D721Med (cell line): ENCODE data around the gene ZNF740.

Source experiments
- DNase-seq: peaks from one replicate; pipeline ENCODE4 v3.0.0; 2011; ENCODE audit warnings: low spot score; ENCODE audit not compliant: insufficient read length
- FAIRE-seq: peaks from 2 replicates; lab custom pipeline; 2011; peaks lifted over from hg19 to GRCh38; lab: Jason Lieb, UNC
- TF ChIP-seq, protein P1 (sequence below): IDR thresholded peaks from 2 replicates; pipeline ENCODE4 v1.5.1; 2012; ENCODE audit warnings: mild to moderate bottlenecking, control low read depth; ENCODE audit not compliant: insufficient read depth; ENCODE audit errors: missing control alignments

Gene ZNF740

DNA sequence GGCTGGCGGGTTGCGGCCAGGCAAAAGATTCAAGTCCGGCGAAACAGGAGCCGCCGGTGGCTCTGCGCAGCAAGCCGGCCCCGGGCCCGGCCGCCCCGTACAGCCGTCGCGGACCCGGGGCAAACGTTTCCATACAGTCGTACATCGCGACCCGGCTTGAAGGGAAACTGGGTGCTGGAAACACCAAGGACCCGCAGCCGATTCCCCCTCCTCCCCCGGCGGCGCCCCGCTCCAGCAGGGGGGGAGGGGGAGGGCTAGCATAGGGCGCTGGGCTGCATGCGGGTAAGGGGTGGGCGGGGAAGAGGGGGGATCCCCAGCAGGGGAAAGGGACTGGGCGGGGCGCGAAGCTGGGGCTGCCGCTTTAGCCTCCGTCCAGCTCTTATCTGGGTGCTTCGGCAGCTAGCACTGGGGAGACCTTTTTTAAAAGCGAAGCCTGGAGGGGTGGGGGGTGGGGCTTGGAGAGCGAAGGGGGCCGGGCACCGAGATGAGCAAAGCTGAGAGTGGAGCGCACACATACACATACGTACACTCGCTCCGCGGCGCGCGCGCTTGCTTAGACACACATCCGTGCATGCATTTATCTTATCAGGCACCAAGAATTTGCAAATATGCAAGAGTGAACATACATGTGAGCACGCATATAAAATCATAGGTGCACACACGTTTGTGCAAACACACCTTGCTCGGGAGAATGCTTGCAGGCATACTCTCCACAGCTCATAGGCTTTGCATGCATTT is 39.6 kb downstream of the ZNF740 start:
- DNase-seq (no peak), FAIRE-seq (no peak)

DNA sequence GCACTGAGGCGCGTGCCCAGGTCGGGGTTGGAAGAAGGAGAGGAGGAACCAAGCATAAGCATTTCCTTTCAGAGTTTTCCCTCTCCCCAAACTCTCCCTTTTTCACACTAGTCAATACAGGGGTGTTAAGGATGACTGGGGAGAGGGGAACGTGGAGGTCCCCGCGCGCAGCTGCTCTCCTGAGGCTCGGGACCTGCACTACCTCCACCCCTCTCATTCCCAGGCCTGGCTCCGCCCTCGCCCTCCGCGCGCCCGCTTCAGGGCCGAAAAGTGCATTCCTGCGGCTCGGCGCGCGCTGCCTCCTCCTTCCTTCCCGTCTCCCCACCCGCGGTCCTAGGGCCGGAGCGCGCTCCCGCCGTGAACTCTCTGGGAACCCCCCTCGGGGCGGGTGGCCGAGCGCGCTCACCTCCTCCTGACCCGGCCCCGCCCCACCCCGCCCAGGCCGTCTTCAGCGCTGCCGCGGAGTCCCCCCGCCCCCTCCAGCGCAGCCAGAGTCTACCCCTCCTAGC is 40.2 kb downstream of the ZNF740 start:
- no peak for FAIRE-seq
- TF ChIP-seq, protein P1, sequence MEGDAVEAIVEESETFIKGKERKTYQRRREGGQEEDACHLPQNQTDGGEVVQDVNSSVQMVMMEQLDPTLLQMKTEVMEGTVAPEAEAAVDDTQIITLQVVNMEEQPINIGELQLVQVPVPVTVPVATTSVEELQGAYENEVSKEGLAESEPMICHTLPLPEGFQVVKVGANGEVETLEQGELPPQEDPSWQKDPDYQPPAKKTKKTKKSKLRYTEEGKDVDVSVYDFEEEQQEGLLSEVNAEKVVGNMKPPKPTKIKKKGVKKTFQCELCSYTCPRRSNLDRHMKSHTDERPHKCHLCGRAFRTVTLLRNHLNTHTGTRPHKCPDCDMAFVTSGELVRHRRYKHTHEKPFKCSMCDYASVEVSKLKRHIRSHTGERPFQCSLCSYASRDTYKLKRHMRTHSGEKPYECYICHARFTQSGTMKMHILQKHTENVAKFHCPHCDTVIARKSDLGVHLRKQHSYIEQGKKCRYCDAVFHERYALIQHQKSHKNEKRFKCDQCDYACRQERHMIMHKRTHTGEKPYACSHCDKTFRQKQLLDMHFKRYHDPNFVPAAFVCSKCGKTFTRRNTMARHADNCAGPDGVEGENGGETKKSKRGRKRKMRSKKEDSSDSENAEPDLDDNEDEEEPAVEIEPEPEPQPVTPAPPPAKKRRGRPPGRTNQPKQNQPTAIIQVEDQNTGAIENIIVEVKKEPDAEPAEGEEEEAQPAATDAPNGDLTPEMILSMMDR, result no peak
- peak; percentile 91 for DNase-seq

More for the DNA sequence above, 39.6 kb downstream of the ZNF740 start:
- TF ChIP-seq, protein P1, result no peak

DNA sequence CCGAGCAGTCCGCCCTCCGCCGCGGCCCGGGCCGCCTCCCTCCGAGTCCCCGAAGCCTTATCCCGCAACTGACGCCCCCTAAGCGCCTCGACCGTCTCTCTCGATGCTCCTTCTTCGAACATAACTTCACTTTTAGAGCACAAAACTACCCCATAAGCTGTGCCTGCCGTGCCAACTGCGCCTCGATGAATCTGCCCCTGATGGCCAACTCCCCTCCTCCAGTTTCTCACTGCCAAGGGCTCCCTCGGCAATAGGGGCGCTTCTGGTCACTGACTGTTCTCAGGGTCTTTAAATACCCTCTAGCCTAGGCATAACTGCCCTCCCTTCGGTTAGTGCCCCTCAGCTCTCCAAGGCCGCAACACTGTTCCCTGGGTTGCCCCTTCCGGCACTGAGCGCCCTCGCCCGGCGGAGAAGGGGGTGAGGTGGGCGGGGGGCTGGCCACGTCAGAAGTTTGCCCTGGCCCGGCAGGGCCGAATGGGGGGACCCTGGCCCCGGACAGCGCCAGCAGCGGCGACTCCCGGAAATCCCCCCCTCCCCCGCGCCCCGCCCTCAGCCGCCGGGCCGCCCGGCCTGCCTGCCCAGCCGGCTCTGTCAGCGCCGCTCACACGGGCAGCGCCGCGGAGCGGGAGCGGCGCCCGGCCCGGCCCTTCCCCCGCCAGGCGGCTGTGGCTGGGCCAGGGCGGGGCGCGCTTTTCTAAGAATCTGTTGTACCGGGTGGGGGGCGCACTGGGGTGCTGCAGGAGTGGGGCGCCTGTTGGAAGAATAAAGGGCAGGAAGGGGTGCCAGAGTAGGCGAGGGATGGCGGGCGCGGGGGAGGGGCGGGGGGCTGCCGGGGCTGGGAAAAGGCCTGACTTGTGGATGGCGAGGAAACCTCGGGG is 40.9 kb downstream of the ZNF740 start:
- TF ChIP-seq, protein P1, result peak; percentile 28
- DNase-seq (no peak), FAIRE-seq (no peak)

DNA sequence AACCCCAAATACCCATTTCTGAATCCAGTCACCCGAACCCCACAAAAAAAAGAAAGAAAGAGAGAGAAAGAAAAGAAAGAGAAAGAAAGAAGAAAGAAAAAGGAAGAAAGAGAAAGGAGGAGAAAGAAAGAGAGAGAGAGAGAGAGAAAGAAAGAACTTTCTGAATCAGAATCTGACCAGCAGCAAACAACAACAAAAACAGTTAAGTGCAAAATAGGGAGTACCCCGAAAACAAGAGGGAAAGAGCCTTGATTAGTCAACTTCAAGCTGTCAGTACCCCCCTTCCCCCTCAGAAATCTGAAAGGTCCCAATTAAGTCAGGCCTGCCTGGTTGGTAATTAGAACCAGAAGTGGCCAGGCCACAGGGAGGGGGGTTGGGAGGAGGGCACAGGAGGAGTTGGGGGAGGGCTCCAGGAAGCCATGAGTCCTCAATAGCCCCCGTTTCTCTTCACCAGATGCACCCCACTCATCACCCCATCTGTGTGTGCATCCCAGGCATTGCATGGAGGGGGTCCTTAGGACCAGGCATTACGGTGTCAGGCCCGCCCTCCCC is 41.7 kb downstream of the ZNF740 start:
- DNase-seq, result no peak
- FAIRE-seq, result no peak
- TF ChIP-seq, protein P1, result no peak

DNA sequence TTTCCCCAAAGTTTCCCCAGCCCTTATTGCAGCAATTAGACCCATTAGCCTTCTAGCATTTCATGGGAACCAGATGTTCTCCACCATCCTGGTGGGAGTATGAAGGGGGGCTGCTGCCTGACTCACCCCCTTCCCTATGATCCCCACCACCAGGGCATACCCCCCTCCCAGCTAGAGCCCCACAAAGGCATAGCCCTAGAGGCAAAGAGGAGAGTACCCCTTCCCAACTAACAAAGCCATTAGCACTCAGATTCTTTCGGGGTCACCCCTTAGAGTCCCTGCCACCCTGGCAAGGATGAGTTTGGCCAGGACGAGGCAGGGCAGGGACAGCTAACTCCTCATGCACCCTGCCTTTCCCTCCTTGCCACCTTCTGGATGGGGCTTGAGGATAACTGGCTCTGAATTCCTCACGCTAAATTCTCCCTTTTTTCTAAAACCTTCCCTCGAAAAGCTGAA is 42.3 kb downstream of the ZNF740 start:
- no peak for DNase-seq
- TF ChIP-seq, protein P1, result no peak
- FAIRE-seq, result no peak

DNA sequence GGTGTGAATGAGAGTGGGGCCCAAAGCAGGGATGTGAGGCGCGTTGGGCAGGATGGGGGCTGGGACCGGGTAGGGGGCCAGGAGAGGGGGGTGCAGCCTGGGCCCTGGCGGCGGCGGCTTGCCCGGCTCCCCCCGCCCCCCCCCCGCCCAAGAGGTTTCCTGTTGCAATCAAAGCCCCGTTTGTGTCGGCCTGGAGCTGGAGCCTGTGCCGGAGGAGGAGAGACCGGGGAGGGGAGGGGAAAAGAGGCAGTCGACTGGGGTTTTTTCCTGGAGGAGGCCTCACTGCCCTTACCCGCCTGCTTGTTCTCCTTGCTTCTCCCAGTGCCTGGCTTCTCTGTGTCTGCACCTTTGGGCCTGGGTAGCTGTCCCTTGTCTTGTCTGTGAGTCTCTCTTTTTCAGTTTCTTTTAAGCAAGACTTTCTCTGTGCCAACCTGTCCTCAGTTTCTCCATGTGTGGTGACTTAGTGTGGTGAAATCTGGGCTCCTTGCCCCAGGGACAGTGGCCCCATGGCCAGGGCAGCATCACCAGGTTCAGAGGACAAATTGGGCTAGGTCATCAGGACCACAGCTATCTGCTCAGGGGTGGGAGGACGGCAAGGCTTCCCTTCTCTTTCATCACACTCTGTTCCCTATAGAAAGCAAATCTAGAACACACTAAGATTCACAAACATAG is 43.0 kb downstream of the ZNF740 start:
- FAIRE-seq, result no peak
- DNase-seq, result no peak
- TF ChIP-seq, protein P1, result no peak
